Coronary artery (tissue), 2 donors: ENCODE data around the gene PABPC1L.

Source experiments
- DNase-seq: peaks from one replicate; pipeline ENCODE4 v3.0.0-alpha.2; 2017; ENCODE audit warnings: low spot score
- H3K27ac ChIP-seq, 2 donors: fragments of 200-600 bp; sonication (generic); one replicate each; pipeline ENCODE4 v1.5.1; 2016 to 2019
- H3K4me3 ChIP-seq: fragments of 200-600 bp; sonication (generic); 2 replicates; pipeline ENCODE4 v1.5.1; 2016; ENCODE audit warnings: mild to moderate bottlenecking, moderate library complexity
- TF ChIP-seq, protein P1 (sequence below): fragments of 200-600 bp; sonication (generic); IDR thresholded peaks from one replicate; pipeline ENCODE4 v1.5.1; 2019; ENCODE audit warnings: antibody characterized with exemption

Gene PABPC1L

GRCh38 chr20:44888226-44889103 lies 21.4 kb upstream of the PABPC1L start:
- peak overlapping the region; percentile 25 for H3K4me3 ChIP-seq
- H3K27ac ChIP-seq: peak overlapping the region in 1 of 2 donors; percentile 10
- TF ChIP-seq, protein P1, sequence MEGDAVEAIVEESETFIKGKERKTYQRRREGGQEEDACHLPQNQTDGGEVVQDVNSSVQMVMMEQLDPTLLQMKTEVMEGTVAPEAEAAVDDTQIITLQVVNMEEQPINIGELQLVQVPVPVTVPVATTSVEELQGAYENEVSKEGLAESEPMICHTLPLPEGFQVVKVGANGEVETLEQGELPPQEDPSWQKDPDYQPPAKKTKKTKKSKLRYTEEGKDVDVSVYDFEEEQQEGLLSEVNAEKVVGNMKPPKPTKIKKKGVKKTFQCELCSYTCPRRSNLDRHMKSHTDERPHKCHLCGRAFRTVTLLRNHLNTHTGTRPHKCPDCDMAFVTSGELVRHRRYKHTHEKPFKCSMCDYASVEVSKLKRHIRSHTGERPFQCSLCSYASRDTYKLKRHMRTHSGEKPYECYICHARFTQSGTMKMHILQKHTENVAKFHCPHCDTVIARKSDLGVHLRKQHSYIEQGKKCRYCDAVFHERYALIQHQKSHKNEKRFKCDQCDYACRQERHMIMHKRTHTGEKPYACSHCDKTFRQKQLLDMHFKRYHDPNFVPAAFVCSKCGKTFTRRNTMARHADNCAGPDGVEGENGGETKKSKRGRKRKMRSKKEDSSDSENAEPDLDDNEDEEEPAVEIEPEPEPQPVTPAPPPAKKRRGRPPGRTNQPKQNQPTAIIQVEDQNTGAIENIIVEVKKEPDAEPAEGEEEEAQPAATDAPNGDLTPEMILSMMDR: no peak
- no peak for DNase-seq

DNA sequence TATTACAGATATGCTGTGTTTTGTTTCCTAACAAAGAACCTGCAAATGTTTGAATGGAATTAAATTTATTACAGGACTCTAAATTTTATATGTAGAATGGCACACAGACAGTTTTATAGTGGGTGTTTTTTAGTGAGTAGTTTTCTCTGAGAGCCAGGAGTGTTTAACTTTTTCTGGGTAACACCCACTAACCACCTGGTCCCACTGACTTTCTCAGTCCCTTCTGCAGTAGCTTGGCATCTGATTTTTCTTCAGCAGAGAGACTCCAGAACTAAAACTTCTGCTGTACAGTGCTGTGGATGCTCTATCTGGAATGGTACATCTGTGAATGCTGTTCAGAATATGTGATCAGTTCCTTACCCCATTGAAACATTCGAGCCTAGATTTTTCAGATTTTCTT lies 18.0 kb upstream of the PABPC1L start:
- Histone ChIP-seq H3K4me3 (no peak overlapping the region), H3K27ac (no peak overlapping the region)
- no peak for DNase-seq
- TF ChIP-seq, protein P1: no peak

DNA sequence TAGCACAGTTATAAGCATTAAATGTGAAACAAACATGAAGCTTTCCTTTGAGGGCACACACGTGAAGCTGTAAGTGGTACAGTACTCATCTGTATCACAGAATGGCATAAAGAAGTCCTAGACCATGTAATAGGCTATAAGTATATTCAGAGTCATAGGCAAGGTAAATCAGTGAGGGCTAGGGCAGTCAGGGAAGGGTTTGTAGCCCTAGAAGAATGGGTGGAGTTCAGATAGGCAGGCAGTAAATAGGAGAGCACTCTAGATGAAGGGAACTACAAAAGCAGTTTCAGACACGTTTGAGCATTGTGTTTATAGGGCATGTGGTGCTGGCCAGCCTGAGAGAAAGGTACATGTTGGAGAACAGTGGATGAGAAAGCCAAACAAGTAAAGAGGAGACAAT lies 14.9 kb upstream of the PABPC1L start:
- TF ChIP-seq, protein P1: no peak
- Histone ChIP-seq H3K27ac (no peak overlapping the region), H3K4me3 (no peak overlapping the region)
- no peak for DNase-seq

DNA sequence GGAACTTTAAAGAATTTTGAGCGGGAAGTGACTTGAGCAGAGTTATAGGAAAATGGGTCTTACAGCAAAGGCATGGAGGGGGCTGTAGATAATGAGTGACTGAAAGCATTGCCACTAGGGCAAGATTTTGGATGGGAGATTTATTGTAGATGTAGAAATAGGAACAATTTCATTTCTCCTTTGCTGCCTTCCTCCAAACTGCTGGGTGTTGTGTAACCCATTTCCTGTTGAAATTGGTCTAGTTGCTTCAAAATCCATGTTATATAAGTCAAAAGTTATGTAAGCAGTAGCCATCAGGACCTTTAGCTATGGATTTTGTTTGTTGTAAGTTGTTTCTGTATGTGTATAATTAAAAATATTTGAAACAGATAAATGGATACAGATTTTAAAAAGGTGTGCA lies 13.3 kb upstream of the PABPC1L start:
- TF ChIP-seq, protein P1: no peak
- no peak overlapping the region for H3K27ac ChIP-seq
- no peak for DNase-seq
- H3K4me3 ChIP-seq: peak overlapping the region; percentile 17

DNA sequence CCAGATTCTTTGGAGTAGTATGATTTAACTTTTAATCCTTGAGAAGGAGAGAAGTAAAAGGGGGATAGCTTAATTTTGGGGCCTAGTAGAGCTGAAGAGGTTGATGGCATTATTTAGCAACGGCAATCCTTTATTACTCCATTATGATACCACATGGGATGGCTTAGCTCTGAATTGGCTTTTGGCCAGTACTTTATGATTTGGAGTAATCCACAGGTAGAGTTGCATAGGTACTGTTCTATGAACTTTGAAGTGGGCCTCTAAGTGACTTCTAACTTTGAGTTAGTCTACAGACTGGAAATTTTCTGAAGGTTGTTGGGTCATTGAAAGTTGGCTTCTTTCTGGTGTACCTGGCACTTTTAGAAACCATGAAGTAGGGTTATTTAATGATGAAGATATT lies 12.7 kb upstream of the PABPC1L start:
- Histone ChIP-seq H3K4me3 (peak overlapping the region; percentile 17), H3K27ac (peak overlapping the region in 1 of 2 donors; percentile 49)
- TF ChIP-seq, protein P1: no peak
- DNase-seq: no peak

DNA sequence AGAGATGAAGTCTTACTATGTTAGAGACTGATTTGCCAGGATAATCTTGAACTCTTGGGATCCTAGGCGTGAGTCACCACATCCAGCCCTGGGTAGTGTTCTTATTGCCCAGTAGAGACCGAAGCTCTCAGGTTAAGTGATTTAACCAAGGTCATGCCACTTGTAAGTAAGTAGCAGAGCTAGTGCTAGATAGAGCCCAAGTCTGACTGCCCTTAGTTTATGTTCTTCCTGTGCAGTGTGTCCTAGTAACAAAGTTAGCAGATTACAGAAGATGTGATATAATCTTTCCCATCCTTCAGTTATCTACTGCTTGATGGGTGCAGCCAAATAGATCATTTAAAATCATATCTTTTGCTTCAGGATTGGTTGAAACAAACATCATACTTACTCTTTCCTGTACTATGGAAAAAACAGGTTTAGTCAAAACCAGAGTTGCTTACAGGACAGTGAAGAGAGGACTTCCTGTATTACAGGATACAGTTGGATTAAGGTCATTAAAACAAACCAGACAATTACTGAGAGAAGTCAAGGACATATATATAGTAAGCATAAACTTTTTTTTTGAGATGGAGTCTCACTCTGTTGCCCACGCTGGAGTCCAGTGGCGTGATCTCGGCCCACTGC lies 9.5 kb upstream of the PABPC1L start:
- Histone ChIP-seq H3K27ac (no peak overlapping the region), H3K4me3 (no peak overlapping the region)
- no peak for DNase-seq
- TF ChIP-seq, protein P1: no peak

DNA sequence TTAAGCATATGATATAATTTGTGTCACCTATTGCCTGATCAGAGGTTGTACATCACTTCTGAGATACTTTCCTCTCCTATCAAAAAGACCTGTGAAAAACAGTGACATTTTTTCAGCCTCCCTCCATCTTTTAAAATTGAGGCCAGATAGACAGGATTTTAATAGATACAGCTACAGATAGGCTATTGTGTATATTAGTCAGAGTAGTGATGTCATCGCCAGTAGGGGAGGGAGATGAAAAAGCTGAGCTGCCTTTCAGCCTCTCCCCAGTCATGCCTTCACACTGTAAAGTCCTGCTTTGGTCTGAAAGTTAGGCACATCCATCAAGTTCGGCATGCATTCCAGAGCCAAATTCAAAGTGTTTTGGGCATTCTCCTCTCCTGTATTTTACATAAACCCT lies 7.9 kb upstream of the PABPC1L start:
- no peak overlapping the region for H3K4me3 ChIP-seq
- no peak for DNase-seq
- TF ChIP-seq, protein P1: no peak
- no peak overlapping the region for H3K27ac ChIP-seq
